Stimulated activated CD4-positive, alpha-beta T cell treated with anti-CD3 and anti-CD28 coated beads, Interleukin-4, amount 100 ng/mL, for 4 hours (primary cell): Measurements from ENCODE around the gene PLD1.
"Not testable (repeated sequence)": the region's sequence is repeated elsewhere in the genome, so short reads cannot be mapped to it uniquely, and the experiment has no call there.

ENCODE experiments used
- DNase-seq, 2 experiments: peaks; one replicate each; pipeline ENCODE4 v3.0.0-alpha.2; 2020

PLD1 gene

GRCh38 chr3:171736556-171736955, 73.7 kb downstream of the PLD1 start:
- DNase-seq, result no peak

- no peak for DNase-seq
Observed at GRCh38 chr3:171733561-171733960, 76.7 kb downstream of the PLD1 start.

- DNase-seq, result no peak
Observed at GRCh38 chr3:171732756-171733155, 77.5 kb downstream of the PLD1 start.

- DNase-seq, result no peak
Observed at GRCh38 chr3:171731691-171732090, 78.6 kb downstream of the PLD1 start.

GRCh38 chr3:171729452-171730334, 80.6 kb downstream of the PLD1 start:
- no peak for DNase-seq

GRCh38 chr3:171727288-171727687, 83.0 kb downstream of the PLD1 start:
- no peak for DNase-seq

GRCh38 chr3:171718493-171719185, 91.6 kb downstream of the PLD1 start:
- DNase-seq, result no peak

- DNase-seq, result no peak
Observed at GRCh38 chr3:171715155-171715554, 95.1 kb downstream of the PLD1 start.

- no peak for DNase-seq
Observed at GRCh38 chr3:171712171-171712938, 97.9 kb downstream of the PLD1 start.

GRCh38 chr3:171711461-171712170, 98.7 kb downstream of the PLD1 start:
- no peak for DNase-seq

- no peak for DNase-seq
Observed at GRCh38 chr3:171710359-171710758, 99.9 kb downstream of the PLD1 start.

GRCh38 chr3:171704814-171705213, 105.5 kb downstream of the PLD1 start:
- DNase-seq, result no peak

GRCh38 chr3:171704002-171704401, 106.3 kb downstream of the PLD1 start:
- no peak for DNase-seq

- no peak for DNase-seq
Observed at GRCh38 chr3:171703144-171703543, 107.1 kb downstream of the PLD1 start.

GRCh38 chr3:171700653-171701052, 109.6 kb downstream of the PLD1 start:
- no peak for DNase-seq

- no peak for DNase-seq
Observed at GRCh38 chr3:171700157-171700556, 110.1 kb downstream of the PLD1 start.

- no peak for DNase-seq
Observed at GRCh38 chr3:171699601-171700000, 110.7 kb downstream of the PLD1 start.

GRCh38 chr3:171696805-171697204, 113.5 kb downstream of the PLD1 start:
- DNase-seq, result no peak

GRCh38 chr3:171695426-171695825, 114.9 kb downstream of the PLD1 start:
- no peak for DNase-seq

GRCh38 chr3:171694888-171695287, 115.4 kb downstream of the PLD1 start:
- DNase-seq, result no peak

GRCh38 chr3:171692551-171692950, 117.7 kb downstream of the PLD1 start:
- not testable (repeated sequence) for DNase-seq

GRCh38 chr3:171691485-171691884, 118.8 kb downstream of the PLD1 start:
- DNase-seq, result no peak

GRCh38 chr3:171690281-171690680, 120.0 kb downstream of the PLD1 start:
- DNase-seq, result no peak
